IMR-90 (cell line): ENCODE results near the gene SCPEP1. TPM values are rescaled to one million over a fixed set of nuclear protein-coding genes. Genes with fewer than 3 reads are reported as not detected.

ENCODE experiments used
- ATAC-seq: fragments of 200-7000 bp; cut with Tn5 transposase; 2 replicates; pipeline ENCODE4 v1.9.1; 2020; ENCODE audit warnings: low read depth, mild to moderate bottlenecking, moderate library complexity
- BruUV-seq: library from RNA; stranded (reverse); fragments of 400-500 nt; replicated peaks from 2 replicates; lab custom pipeline; 2021; lab: Mats Ljungman, UMichigan
- CTCF ChIA-PET: fragments of 300-600 bp; formaldehyde crosslinking; extraction: SDS; loops from one replicate; lab custom pipeline; 2021; ENCODE audit warnings: antibody characterized with exemption; lab: Yijun Ruan, JAX
- POLR2A ChIA-PET: fragments of 300-600 bp; sonication (Branson Sonifier 250); formaldehyde crosslinking; loops from one replicate; lab custom pipeline; 2022; ENCODE audit warnings: antibody characterized with exemption; ENCODE audit not compliant: unreplicated experiment; lab: Charles Lee
- DNase-seq: peaks from one replicate; pipeline ENCODE4 v3.0.0; 2013
- H2AFZ ChIP-seq: replicated peaks from 2 replicates; pipeline ENCODE3; 2013; ENCODE audit warnings: low read length, mild to moderate bottlenecking; ENCODE audit not compliant: poor library complexity
- H2AK5ac ChIP-seq: 2 replicates; pipeline ENCODE4 v1.6.1; 2013; ENCODE audit warnings: low read depth, low read length, inconsistent platforms
- H2AK9ac ChIP-seq: replicated peaks from 2 replicates; pipeline ENCODE3; 2013; ENCODE audit warnings: mild to moderate bottlenecking, low read depth, low read length, moderate library complexity; ENCODE audit not compliant: poor library complexity
- H2BK120ac ChIP-seq: 2 replicates; pipeline ENCODE4 v1.6.1; 2013; ENCODE audit warnings: low read depth, low read length, inconsistent platforms
- H2BK15ac ChIP-seq: 3 replicates; pipeline ENCODE4 v1.6.1; 2013; ENCODE audit warnings: low read depth, low read length, inconsistent platforms
- H2BK20ac ChIP-seq: 2 replicates; pipeline ENCODE4 v1.6.1; 2013; ENCODE audit warnings: low read depth, mild to moderate bottlenecking, inconsistent platforms, low read length, moderate library complexity
- H2BK5ac ChIP-seq: 2 replicates; pipeline ENCODE4 v1.6.1; 2013; ENCODE audit warnings: mild to moderate bottlenecking, low read depth, low read length, inconsistent platforms; ENCODE audit not compliant: poor library complexity, severe bottlenecking
- H3K14ac ChIP-seq: replicated peaks from 2 replicates; pipeline ENCODE4 v1.6.1; 2013; ENCODE audit warnings: low read depth, low read length, inconsistent platforms
- H3K18ac ChIP-seq: 2 replicates; pipeline ENCODE4 v1.6.1; 2013; ENCODE audit warnings: low read depth, low read length, control low read depth
- H3K23ac ChIP-seq: 2 replicates; pipeline ENCODE4 v1.6.1; 2013; ENCODE audit warnings: low read depth, low read length, inconsistent platforms
- H3K27ac ChIP-seq: 2 replicates; pipeline ENCODE4 v1.5.1; 2013; ENCODE audit warnings: mild to moderate bottlenecking, control low read depth, low read length; ENCODE audit not compliant: insufficient read depth
- H3K27me3 ChIP-seq: 2 replicates; pipeline ENCODE4 v1.6.1; 2013; ENCODE audit warnings: low read length; ENCODE audit not compliant: control insufficient read depth, insufficient read depth
- H3K36me3 ChIP-seq: 2 replicates; pipeline ENCODE4 v1.6.1; 2013; ENCODE audit warnings: low read length, mixed read lengths; ENCODE audit not compliant: control insufficient read depth, insufficient read depth
- H3K4ac ChIP-seq: 2 replicates; pipeline ENCODE4 v1.6.1; 2013; ENCODE audit warnings: low read depth, low read length, inconsistent platforms
- H3K4me1 ChIP-seq: 2 replicates; pipeline ENCODE4 v1.6.1; 2013; ENCODE audit warnings: low read length, mixed read lengths; ENCODE audit not compliant: control insufficient read depth, insufficient read depth
- H3K4me2 ChIP-seq: 2 replicates; pipeline ENCODE4 v1.6.1; 2013; ENCODE audit warnings: low read depth, mild to moderate bottlenecking, control low read depth, low read length, moderate library complexity
- H3K4me3 ChIP-seq: 2 replicates; pipeline ENCODE4 v1.5.1; 2013; ENCODE audit warnings: low read depth, mild to moderate bottlenecking, control low read depth, low read length, moderate library complexity; ENCODE audit not compliant: insufficient read depth
- H3K56ac ChIP-seq: 2 replicates; pipeline ENCODE4 v1.6.1; 2013; ENCODE audit warnings: low read length, inconsistent platforms; ENCODE audit not compliant: insufficient read depth; ENCODE audit errors: extremely low read depth
- H3K79me1 ChIP-seq, 2 experiments: 2 replicates each; pipeline ENCODE4 v1.6.1; 2013; ENCODE audit warnings: low read length in 2 of 2, inconsistent platforms in 1 of 2, low read depth in 1 of 2
- H3K9ac ChIP-seq: 2 replicates; pipeline ENCODE4 v1.6.1; 2013; ENCODE audit warnings: low read depth, low read length, control low read depth
- H3K9me1 ChIP-seq: 2 replicates; pipeline ENCODE4 v1.6.1; 2013; ENCODE audit warnings: low read length, inconsistent platforms; ENCODE audit not compliant: insufficient read depth
- H3K9me3 ChIP-seq: 2 replicates; pipeline ENCODE4 v1.6.1; 2013; ENCODE audit warnings: low read length; ENCODE audit not compliant: control insufficient read depth, insufficient read depth
- H4K20me1 ChIP-seq: 2 replicates; pipeline ENCODE4 v1.6.1; 2013; ENCODE audit warnings: low read length, inconsistent platforms; ENCODE audit not compliant: insufficient read depth
- H4K5ac ChIP-seq: 2 replicates; pipeline ENCODE4 v1.6.1; 2013; ENCODE audit warnings: mild to moderate bottlenecking, low read depth, low read length, control low read depth
- H4K8ac ChIP-seq, 2 experiments: 2 replicates each; pipeline ENCODE4 v1.6.1; 2013; ENCODE audit warnings: low read depth in 2 of 2, low read length in 2 of 2, control low read depth in 1 of 2, inconsistent platforms in 1 of 2
- H4K91ac ChIP-seq: 2 replicates; pipeline ENCODE4 v1.6.1; 2013; ENCODE audit warnings: low read depth, low read length, inconsistent platforms; ENCODE audit not compliant: insufficient read depth
- CHD1 ChIP-seq: IDR thresholded peaks from 2 replicates; pipeline ENCODE4 v1.6.1; 2012; ENCODE audit warnings: low read depth, low read length, improper control_type of control experiment
- SMC3 ChIP-seq: fragments of 150-350 bp; IDR thresholded peaks from 2 replicates; pipeline ENCODE4 v1.6.1; 2016; ENCODE audit warnings: low read depth, mild to moderate bottlenecking, antibody characterized with exemption, low read length, moderate library complexity
- WGBS, 2 experiments: methylation state at CpG; one replicate each; pipeline versions ENCODE4 v1.1.5 to v1.1.7; 2013; ENCODE audit warnings: missing lambda C conversion rate in 2 of 2; ENCODE audit not compliant: insufficient read length in 1 of 2; ENCODE audit errors: extremely low coverage in 2 of 2; 5-methylcytosine and 5-hydroxymethylcytosine counted together
- dilution Hi-C: fragments of 300-500 bp; cut with HindIII; formaldehyde crosslinking; loops from one replicate; pipeline ENCODE4 v1.14.3; 2018; ENCODE audit warnings: low sequenced_read_pairs; ENCODE audit not compliant: unreplicated experiment
- in situ Hi-C: fragments of 300-500 bp; cut with MboI; formaldehyde crosslinking; loops from 3 replicates; pipeline ENCODE4 v1.14.3; 2019; ENCODE audit warnings: low sequenced_read_pairs, inconsistent platforms, mixed read lengths
- intact Hi-C: fragments of 100-400 bp; cut with micrococcal nuclease; formaldehyde crosslinking; loops from 2 replicates; pipeline ENCODE4 v1.10.0; 2022
- polyA plus RNA-seq, 3 experiments: library from polyadenylated mRNA; depleted of rRNA; stranded (reverse); fragments of >200 nt; gene quantifications; 2 replicates each; pipeline ENCODE4 v1.2.3, GENCODE V29; 2012; ENCODE audit warnings: low replicate concordance in 1 of 3
- total RNA-seq: library from RNA; depleted of rRNA; stranded (reverse); fragments of >200 nt; gene quantifications from 2 replicates; pipeline ENCODE4 v1.2.3, GENCODE V29; 2012
- TF ChIP-seq, protein P1 (sequence below): fragments of 150-350 bp; IDR thresholded peaks from 2 replicates; pipeline ENCODE4 v1.6.1; 2017; ENCODE audit warnings: mild to moderate bottlenecking, antibody characterized with exemption, low read length, low read depth

Gene SCPEP1
- total and polyA plus RNA-seq, 2 of the 4 experiments (the other 2 are of a cell fraction) = 16.5 to 32.1 TPM

DNA sequence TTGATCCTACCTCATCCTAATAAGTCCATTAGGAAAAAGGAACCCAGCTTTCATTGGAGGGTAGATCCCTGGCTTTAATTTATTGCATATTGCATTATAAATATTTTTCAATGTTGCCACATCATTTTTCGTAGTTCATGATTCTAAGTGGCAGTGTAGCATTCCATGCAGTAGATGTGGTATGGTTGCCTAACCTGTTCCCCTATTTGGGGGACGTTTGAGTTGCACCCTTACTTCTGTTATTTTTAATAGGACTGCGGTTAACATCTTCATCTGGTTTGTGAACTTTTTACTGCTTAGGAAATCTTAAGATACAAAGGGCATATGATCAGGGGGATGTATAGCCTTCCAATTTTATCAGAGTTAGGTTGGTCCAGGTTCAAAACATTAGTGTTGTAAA, 5.4 kb downstream of the SCPEP1 start:
- Histone ChIP-seq H3K23ac (no peak overlapping the region), H3K56ac (no peak overlapping the region), H4K91ac (no peak overlapping the region), H3K79me1 (no peaks in the 10 kb centered on the region), H4K8ac (no peak overlapping the region), H3K4me1 (peaks cover 3% of the 10 kb centered on the region), H2BK20ac (no peak overlapping the region), H4K5ac (no peak overlapping the region), H2AK5ac (no peak overlapping the region), H3K14ac (no peak overlapping the region), H3K9ac (no peak overlapping the region), H3K4me2 (no peak overlapping the region), H2BK120ac (no peak overlapping the region), H3K4ac (no peak overlapping the region), H2AFZ (no peak overlapping the region), H3K9me1 (no peaks in the 10 kb centered on the region; the same call in 1 of the 2 replicates), H2AK9ac (no peak overlapping the region), H3K9me3 (no peaks in the 10 kb centered on the region), H2BK5ac (no peak overlapping the region), H3K4me3 (no peak overlapping the region), H3K27me3 (no peaks in the 10 kb centered on the region), H3K27ac (no peak overlapping the region), H2BK15ac (no peak overlapping the region), H4K20me1 (no peaks in the 10 kb centered on the region), H3K18ac (no peak overlapping the region), H3K36me3 (peaks cover 5% of the 10 kb centered on the region; the same call in 1 of the 2 replicates)
- POLR2A ChIA-PET = no interaction called here
- TF ChIP-seq SMC3 (no peak), CHD1 (no peak)
- TF ChIP-seq, protein P1, sequence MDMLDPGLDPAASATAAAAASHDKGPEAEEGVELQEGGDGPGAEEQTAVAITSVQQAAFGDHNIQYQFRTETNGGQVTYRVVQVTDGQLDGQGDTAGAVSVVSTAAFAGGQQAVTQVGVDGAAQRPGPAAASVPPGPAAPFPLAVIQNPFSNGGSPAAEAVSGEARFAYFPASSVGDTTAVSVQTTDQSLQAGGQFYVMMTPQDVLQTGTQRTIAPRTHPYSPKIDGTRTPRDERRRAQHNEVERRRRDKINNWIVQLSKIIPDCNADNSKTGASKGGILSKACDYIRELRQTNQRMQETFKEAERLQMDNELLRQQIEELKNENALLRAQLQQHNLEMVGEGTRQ = no peak
- WGBS, 2 experiments = no CpG with 5 or more reads among the region's 3 CpGs
- DNase-seq (no peak), ATAC-seq (no peak)
- intact Hi-C loops = no loop called here
- in situ Hi-C loops = no loop called here
- CTCF ChIA-PET = no interaction called here
- no TSS peak for BruUV-seq
- dilution Hi-C loops = no loop called here
